ENCODE results near the gene PCSK2. TPM values are rescaled to one million over a fixed set of nuclear protein-coding genes. Genes with fewer than 3 reads are reported as not detected.

The PCSK2 gene
- total RNA-seq, 1 experiment from 2014 or later, result not detected

GRCh38 chr20:17295151-17295726 lies 68.4 kb downstream of the PCSK2 start:
- H3K4me2 ChIP-seq, result no peak overlapping the region
- H3F3A ChIP-seq (ENCODE audit: insufficient read depth, low read depth), result no peaks in the 10 kb centered on the region
- no peaks in the 10 kb centered on the region for H3K9me2 ChIP-seq (ENCODE audit: insufficient read depth)
- no peak overlapping the region for H3K27ac ChIP-seq
- no peaks in the 10 kb centered on the region for H3K9me3 ChIP-seq (ENCODE audit: insufficient read depth, low read depth)
- ChIA-PET CTCF (no interaction called here), POLR2A (ENCODE audit: unreplicated experiment) (no interaction called here)
- no peaks in the 10 kb centered on the region for H3K79me2 ChIP-seq (ENCODE audit: low read depth)
- BruUV-seq (replicated peaks), result no TSS peak
- H3K27me3 ChIP-seq (ENCODE audit: insufficient read depth, low read depth), result 0 out of 2 replicates have a peak, but pooled peaks cover 13% of the 10 kb centered on the region
- no peak for DNase-seq
- H4K20me1 ChIP-seq (ENCODE audit: insufficient read depth), result no peaks in the 10 kb centered on the region
- H2AFZ ChIP-seq, result no peak overlapping the region
- no peaks in the 10 kb centered on the region for H3K36me3 ChIP-seq (ENCODE audit: low read depth)
- TF ChIP-seq, protein P1, sequence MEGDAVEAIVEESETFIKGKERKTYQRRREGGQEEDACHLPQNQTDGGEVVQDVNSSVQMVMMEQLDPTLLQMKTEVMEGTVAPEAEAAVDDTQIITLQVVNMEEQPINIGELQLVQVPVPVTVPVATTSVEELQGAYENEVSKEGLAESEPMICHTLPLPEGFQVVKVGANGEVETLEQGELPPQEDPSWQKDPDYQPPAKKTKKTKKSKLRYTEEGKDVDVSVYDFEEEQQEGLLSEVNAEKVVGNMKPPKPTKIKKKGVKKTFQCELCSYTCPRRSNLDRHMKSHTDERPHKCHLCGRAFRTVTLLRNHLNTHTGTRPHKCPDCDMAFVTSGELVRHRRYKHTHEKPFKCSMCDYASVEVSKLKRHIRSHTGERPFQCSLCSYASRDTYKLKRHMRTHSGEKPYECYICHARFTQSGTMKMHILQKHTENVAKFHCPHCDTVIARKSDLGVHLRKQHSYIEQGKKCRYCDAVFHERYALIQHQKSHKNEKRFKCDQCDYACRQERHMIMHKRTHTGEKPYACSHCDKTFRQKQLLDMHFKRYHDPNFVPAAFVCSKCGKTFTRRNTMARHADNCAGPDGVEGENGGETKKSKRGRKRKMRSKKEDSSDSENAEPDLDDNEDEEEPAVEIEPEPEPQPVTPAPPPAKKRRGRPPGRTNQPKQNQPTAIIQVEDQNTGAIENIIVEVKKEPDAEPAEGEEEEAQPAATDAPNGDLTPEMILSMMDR (conservative IDR thresholded peaks at IDR 0.05), result no peak
- TF ChIP-seq EZH2 (IDR thresholded peaks at IDR 0.05; ENCODE audit: low read depth), result no peak
- H3K4me3 ChIP-seq, result no peak overlapping the region
- intact Hi-C loops (cut with micrococcal nuclease; ENCODE audit: unreplicated experiment), result no loop called here
- H3K4me1 ChIP-seq (replicated peaks; ENCODE audit: insufficient read depth), result no peaks in the 10 kb centered on the region

DNA sequence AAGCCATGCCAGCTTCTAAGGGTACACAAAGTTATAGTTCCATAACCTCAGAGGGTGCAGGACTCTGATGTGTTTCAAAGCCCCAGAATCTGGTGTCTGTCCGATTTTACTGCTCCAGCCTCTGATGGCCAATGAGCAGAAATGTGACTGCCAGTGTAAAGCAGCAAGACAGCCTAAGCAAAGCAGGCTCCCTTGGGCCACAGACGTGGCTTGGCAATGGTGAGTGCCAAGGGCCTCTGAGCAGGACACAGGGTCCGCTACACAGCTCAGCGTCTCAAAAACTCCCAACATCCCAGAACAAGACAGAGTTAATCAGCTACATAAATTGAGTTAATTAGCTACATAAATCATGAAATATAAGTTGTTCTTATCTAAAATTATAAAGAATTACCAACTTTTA lies 69.2 kb downstream of the PCSK2 start:
- CTCF ChIA-PET, result interaction anchor here (0.6 kb wide), 1 partner anchor 423 kb away, joined by 3 read pairs; no protein-coding TSS in a partner anchor
- no peaks in the 10 kb centered on the region for H3K79me2 ChIP-seq (ENCODE audit: low read depth)

GRCh38 chr20:17298171-17298570 lies 71.3 kb downstream of the PCSK2 start:
- no TSS peak for BruUV-seq (replicated peaks)
- no peak for TF ChIP-seq EZH2 (IDR thresholded peaks at IDR 0.05; ENCODE audit: low read depth)
- TF ChIP-seq, protein P1 (conservative IDR thresholded peaks at IDR 0.05), result no peak
- no peak overlapping the region for H3K4me3 ChIP-seq
- no peaks in the 10 kb centered on the region for H4K20me1 ChIP-seq (ENCODE audit: insufficient read depth)
- no peaks in the 10 kb centered on the region for H3K9me3 ChIP-seq (ENCODE audit: insufficient read depth, low read depth)
- no peak for DNase-seq
- H3K27me3 ChIP-seq (ENCODE audit: insufficient read depth, low read depth), result 0 out of 2 replicates have a peak, but pooled peaks cover 13% of the 10 kb centered on the region
- H3K4me2 ChIP-seq, result no peak overlapping the region
- no peak overlapping the region for H2AFZ ChIP-seq
- ChIA-PET CTCF (interaction anchor here (0.6 kb wide), 1 partner anchor 19 kb away, joined by 3 read pairs; no protein-coding TSS in a partner anchor), POLR2A (ENCODE audit: unreplicated experiment) (no interaction called here)
- H3K9me2 ChIP-seq (ENCODE audit: insufficient read depth), result no peaks in the 10 kb centered on the region
- H3K36me3 ChIP-seq (ENCODE audit: low read depth), result no peaks in the 10 kb centered on the region
- no peak overlapping the region for H3K27ac ChIP-seq
- H3F3A ChIP-seq (ENCODE audit: insufficient read depth, low read depth), result no peaks in the 10 kb centered on the region
- intact Hi-C loops (cut with micrococcal nuclease; ENCODE audit: unreplicated experiment), result no loop called here
- no peaks in the 10 kb centered on the region for H3K4me1 ChIP-seq (replicated peaks; ENCODE audit: insufficient read depth)
- H3K79me2 ChIP-seq (ENCODE audit: low read depth), result no peaks in the 10 kb centered on the region

More for the DNA sequence above, 69.2 kb downstream of the PCSK2 start:
- TF ChIP-seq, protein P1 (conservative IDR thresholded peaks at IDR 0.05), result no peak
- TF ChIP-seq EZH2 (IDR thresholded peaks at IDR 0.05; ENCODE audit: low read depth), result no peak
- Histone ChIP-seq H4K20me1 (ENCODE audit: insufficient read depth) (no peaks in the 10 kb centered on the region), H3F3A (ENCODE audit: insufficient read depth, low read depth) (no peaks in the 10 kb centered on the region), H3K27me3 (ENCODE audit: insufficient read depth, low read depth) (0 out of 2 replicates have a peak, but pooled peaks cover 13% of the 10 kb centered on the region), H3K4me2 (no peak overlapping the region), H3K4me1 (replicated peaks; ENCODE audit: insufficient read depth) (no peaks in the 10 kb centered on the region), H2AFZ (no peak overlapping the region), H3K9me2 (ENCODE audit: insufficient read depth) (no peaks in the 10 kb centered on the region), H3K4me3 (no peak overlapping the region), H3K36me3 (ENCODE audit: low read depth) (no peaks in the 10 kb centered on the region), H3K27ac (no peak overlapping the region), H3K9me3 (ENCODE audit: insufficient read depth, low read depth) (no peaks in the 10 kb centered on the region)
- POLR2A ChIA-PET (ENCODE audit: unreplicated experiment), result interaction anchor here (0.6 kb wide), 1 partner anchor 596 kb away, joined by 3 read pairs; no protein-coding TSS in a partner anchor
- intact Hi-C loops (cut with micrococcal nuclease; ENCODE audit: unreplicated experiment), result no loop called here
- DNase-seq, result no peak
- BruUV-seq (replicated peaks), result no TSS peak

Measured in PC-9 (cell line).